ENCODE results near the gene TCAF1.

Gene TCAF1

GRCh38 chr7:143913945-143914615 lies 12.1 kb upstream of the TCAF1 start:
- Histone ChIP-seq H3K9me3 (no peaks in the 10 kb centered on the region), H3K4me1 (no peaks in the 10 kb centered on the region), H3K4me3 (no peak overlapping the region), H3K36me3 (replicated peaks) (no peaks in the 10 kb centered on the region), H3K27me3 (ENCODE audit: low read depth) (peaks cover 3% of the 10 kb centered on the region; the same call in 1 of the 2 replicates)
- no peak for DNase-seq (ENCODE audit: low spot score in 2 of 2)
- in situ Hi-C loops (cut with MboI; ENCODE audit: low sequenced_read_pairs) = no loop called here

GRCh38 chr7:143910473-143911248 lies 8.7 kb upstream of the TCAF1 start:
- Histone ChIP-seq H3K36me3 (replicated peaks) (no peaks in the 10 kb centered on the region), H3K9me3 (no peaks in the 10 kb centered on the region), H3K4me3 (no peak overlapping the region), H3K4me1 (no peaks in the 10 kb centered on the region), H3K27me3 (ENCODE audit: low read depth) (peaks cover 3% of the 10 kb centered on the region; the same call in 1 of the 2 replicates)
- DNase-seq (ENCODE audit: low spot score in 2 of 2) = no peak
- in situ Hi-C loops (cut with MboI; ENCODE audit: low sequenced_read_pairs) = no loop called here

DNA sequence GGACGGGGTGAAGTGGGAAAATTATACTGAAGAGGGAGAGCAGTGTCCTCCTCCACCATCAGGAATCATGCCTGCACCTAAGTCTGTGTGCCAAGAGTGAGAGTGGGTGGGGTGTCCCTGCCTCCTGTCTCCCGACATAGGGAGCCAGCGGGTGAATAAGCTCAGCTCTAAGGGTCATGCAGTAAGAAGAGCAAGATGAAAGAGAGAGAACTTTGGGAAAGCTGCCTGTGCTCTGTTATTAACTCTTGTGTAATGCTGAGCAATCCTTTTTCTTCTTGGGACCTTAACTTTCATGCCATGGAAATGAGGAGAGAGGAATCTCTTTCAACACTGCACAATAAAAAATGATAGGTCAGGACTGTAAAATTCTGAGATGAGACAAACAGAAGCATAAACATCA lies 7.9 kb upstream of the TCAF1 start:
- in situ Hi-C loops (cut with MboI; ENCODE audit: low sequenced_read_pairs) = no loop called here
- no peak for DNase-seq (ENCODE audit: low spot score in 2 of 2)
- no peaks in the 10 kb centered on the region for H3K9me3 ChIP-seq
- no peaks in the 10 kb centered on the region for H3K4me1 ChIP-seq
- peaks cover 3% of the 10 kb centered on the region; the same call in 1 of the 2 replicates for H3K27me3 ChIP-seq (ENCODE audit: low read depth)
- no peak overlapping the region for H3K4me3 ChIP-seq
- no peaks in the 10 kb centered on the region for H3K36me3 ChIP-seq (replicated peaks)

DNA sequence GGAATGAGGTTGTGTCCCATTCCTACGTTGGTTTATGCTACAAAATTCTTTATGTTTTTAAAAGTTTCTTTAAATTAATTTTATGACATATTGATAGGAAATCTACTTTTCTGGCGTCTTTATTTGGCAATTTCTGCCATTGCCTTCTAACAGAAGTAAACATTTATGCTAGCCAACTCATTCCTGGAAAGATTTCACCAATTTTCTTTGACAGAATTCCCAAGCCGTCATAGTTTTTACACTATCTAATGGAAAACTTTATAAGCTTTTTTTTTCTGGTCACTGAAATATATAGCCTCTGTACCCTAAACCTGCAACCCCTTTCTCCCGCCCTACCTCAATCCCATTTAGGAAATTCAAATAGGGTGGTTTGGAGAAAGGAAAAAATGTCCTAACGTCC lies 6.1 kb upstream of the TCAF1 start:
- Histone ChIP-seq H3K4me3 (no peak overlapping the region), H3K9me3 (no peaks in the 10 kb centered on the region), H3K4me1 (no peaks in the 10 kb centered on the region), H3K36me3 (replicated peaks) (no peaks in the 10 kb centered on the region), H3K27me3 (ENCODE audit: low read depth) (peaks cover 3% of the 10 kb centered on the region; the same call in 1 of the 2 replicates)
- in situ Hi-C loops (cut with MboI; ENCODE audit: low sequenced_read_pairs) = no loop called here
- DNase-seq (ENCODE audit: low spot score in 2 of 2) = no peak

- DNase-seq (ENCODE audit: low spot score in 2 of 2) = no peak
- H3K9me3 ChIP-seq = no peaks in the 10 kb centered on the region
- in situ Hi-C loops (cut with MboI; ENCODE audit: low sequenced_read_pairs) = no loop called here
- H3K27me3 ChIP-seq (ENCODE audit: low read depth) = 0 out of 2 replicates have a peak, but pooled peaks cover 3% of the 10 kb centered on the region
- peaks cover 3% of the 10 kb centered on the region; the same call in 1 of the 2 replicates for H3K4me1 ChIP-seq
- H3K36me3 ChIP-seq (replicated peaks) = no peaks in the 10 kb centered on the region
- no peak overlapping the region for H3K4me3 ChIP-seq
Measured at GRCh38 chr7:143906895-143907294, 4.9 kb upstream of the TCAF1 start.

DNA sequence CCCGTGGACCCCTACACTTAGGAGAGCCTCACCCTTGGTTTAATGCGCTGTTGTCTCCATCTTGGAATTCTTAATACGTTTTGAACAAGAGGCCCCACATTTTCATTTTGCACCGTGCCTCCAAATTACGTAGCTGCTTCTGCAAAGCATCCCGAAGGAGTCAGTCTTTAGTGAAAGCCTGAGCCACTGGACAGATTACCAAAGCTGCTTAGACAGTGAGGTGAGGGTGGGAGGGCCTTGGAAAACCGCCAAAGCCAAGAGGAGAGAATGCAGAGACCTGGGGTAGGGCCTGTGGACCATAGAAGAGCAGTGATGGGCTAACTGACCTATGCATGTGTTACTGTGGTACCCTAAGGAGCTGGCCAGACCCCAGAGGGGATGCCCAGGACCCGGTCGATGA lies 4.2 kb upstream of the TCAF1 start:
- no peak overlapping the region for H3K4me3 ChIP-seq

GRCh38 chr7:143905509-143905908 lies 3.5 kb upstream of the TCAF1 start:
- peaks cover 7% of the 10 kb centered on the region; the same call in 1 of the 2 replicates for H3K4me1 ChIP-seq
- in situ Hi-C loops (cut with MboI; ENCODE audit: low sequenced_read_pairs) = no loop called here
- no peaks in the 10 kb centered on the region for H3K9me3 ChIP-seq
- 0 out of 2 replicates have a peak, but pooled peaks cover 3% of the 10 kb centered on the region for H3K27me3 ChIP-seq (ENCODE audit: low read depth)
- no peak overlapping the region for H3K4me3 ChIP-seq
- H3K36me3 ChIP-seq (replicated peaks) = no peaks in the 10 kb centered on the region
- DNase-seq (ENCODE audit: low spot score in 2 of 2) = no peak

More for the DNA sequence above, 4.2 kb upstream of the TCAF1 start:
- in situ Hi-C loops (cut with MboI; ENCODE audit: low sequenced_read_pairs) = no loop called here
- Histone ChIP-seq H3K36me3 (replicated peaks) (no peaks in the 10 kb centered on the region), H3K27me3 (ENCODE audit: low read depth) (0 out of 2 replicates have a peak, but pooled peaks cover 3% of the 10 kb centered on the region), H3K9me3 (no peaks in the 10 kb centered on the region), H3K4me1 (peaks cover 3% of the 10 kb centered on the region; the same call in 1 of the 2 replicates)
- DNase-seq (ENCODE audit: low spot score in 2 of 2) = peak in 1 of 2 experiments; percentile 25

DNA sequence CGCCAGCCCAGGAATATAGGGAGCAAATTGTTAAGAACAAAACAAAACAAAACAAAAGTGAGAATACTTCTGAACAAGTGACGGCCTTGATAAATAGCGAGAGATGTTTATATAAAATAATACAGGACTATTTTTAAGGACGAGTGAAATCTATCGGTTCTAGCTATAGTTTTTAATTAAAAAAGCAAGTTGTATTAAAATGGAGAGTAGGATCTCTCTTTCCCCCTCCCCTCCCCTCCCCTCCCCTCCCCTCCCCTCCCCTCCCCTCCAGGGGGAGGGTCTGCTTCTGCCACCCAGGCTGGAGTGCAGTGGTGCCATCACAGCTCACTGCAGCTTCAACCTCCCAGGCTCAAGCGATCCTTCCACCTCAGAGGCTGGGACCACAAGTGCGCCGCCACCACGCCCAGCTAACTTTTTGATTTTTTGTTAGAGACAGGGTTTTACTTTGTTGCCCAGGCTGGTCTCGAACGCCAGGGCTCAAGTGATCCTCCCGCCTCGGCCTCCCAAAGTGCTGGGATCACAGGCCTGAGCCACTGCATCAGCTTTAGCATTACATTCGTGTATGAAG lies 440 bp upstream of the TCAF1 start:
- Histone ChIP-seq H3K36me3 (replicated peaks) (no peaks in the 10 kb centered on the region), H3K4me1 (peaks cover 20% of the 10 kb centered on the region), H3K27me3 (ENCODE audit: low read depth) (no peaks in the 10 kb centered on the region), H3K4me3 (peak overlapping the region; percentile 85), H3K9me3 (no peaks in the 10 kb centered on the region)
- in situ Hi-C loops (cut with MboI; ENCODE audit: low sequenced_read_pairs) = no loop called here
- peak in 1 of 2 experiments; percentile 28 for DNase-seq (ENCODE audit: low spot score in 2 of 2)

DNA sequence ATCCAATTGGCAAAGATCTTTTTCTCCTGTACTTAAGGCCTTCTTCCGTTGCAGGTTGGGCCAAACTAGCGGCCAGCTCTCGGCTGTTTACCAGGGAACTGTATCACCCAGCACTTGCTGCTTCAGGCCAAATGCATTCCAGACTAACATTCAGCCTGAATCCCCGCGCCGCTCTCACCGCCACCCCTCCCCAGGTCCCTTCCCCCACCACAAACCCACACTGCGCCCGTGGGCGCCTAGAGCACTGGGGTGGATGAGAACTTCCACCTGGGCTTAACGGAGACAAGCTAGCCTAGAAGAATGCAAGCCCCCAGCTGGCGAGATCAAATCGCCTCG lies 676 bp downstream of the TCAF1 start:
- peak overlapping the region; percentile 85 for H3K4me3 ChIP-seq
- H3K9me3 ChIP-seq = no peaks in the 10 kb centered on the region
- DNase-seq (ENCODE audit: low spot score in 2 of 2) = peak in 1 of 2 experiments; percentile 64
- no peaks in the 10 kb centered on the region for H3K36me3 ChIP-seq (replicated peaks)
- in situ Hi-C loops (cut with MboI; ENCODE audit: low sequenced_read_pairs) = no loop called here
- H3K4me1 ChIP-seq = peaks cover 20% of the 10 kb centered on the region
- no peaks in the 10 kb centered on the region for H3K27me3 ChIP-seq (ENCODE audit: low read depth)

DNA sequence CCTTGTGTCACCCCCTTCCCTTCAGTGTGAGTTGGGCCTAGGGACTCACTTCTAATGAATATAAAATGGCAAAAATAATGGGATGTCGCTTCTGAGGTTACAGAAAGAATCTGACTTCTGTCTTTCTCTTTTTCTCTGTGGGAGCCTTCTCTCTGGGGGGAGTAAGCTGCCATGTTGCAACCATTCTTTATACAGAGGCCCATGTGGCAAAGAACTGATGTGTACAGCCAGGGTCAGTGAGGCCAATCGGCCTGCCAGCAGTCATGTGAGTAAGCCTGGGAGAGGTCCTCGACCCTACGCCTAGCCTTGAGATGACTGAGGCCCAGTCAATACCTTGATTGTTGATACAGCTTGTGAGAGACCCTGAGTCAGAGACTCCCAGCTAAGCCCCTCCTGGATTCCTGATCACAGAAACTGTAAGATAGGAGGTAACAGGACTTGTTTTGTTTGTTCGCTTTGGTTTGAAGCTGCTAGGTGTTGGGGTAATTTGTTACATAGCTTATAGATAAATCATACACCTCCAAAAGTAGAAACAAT lies 1.7 kb downstream of the TCAF1 start:
- DNase-seq (ENCODE audit: low spot score in 2 of 2) = peak in 1 of 2 experiments; percentile 26
- in situ Hi-C loops (cut with MboI; ENCODE audit: low sequenced_read_pairs) = no loop called here
- Histone ChIP-seq H3K27me3 (ENCODE audit: low read depth) (no peaks in the 10 kb centered on the region), H3K9me3 (no peaks in the 10 kb centered on the region), H3K4me3 (peak overlapping the region; percentile 85), H3K4me1 (peaks cover 20% of the 10 kb centered on the region), H3K36me3 (replicated peaks) (no peaks in the 10 kb centered on the region)

GRCh38 chr7:143898810-143899209 lies 3.2 kb downstream of the TCAF1 start:
- in situ Hi-C loops (cut with MboI; ENCODE audit: low sequenced_read_pairs) = no loop called here
- Histone ChIP-seq H3K27me3 (ENCODE audit: low read depth) (no peaks in the 10 kb centered on the region), H3K4me1 (peaks cover 20% of the 10 kb centered on the region), H3K4me3 (no peak overlapping the region), H3K9me3 (no peaks in the 10 kb centered on the region), H3K36me3 (replicated peaks) (no peaks in the 10 kb centered on the region)
- DNase-seq (ENCODE audit: low spot score in 2 of 2) = no peak

GRCh38 chr7:143896667-143897066 lies 5.3 kb downstream of the TCAF1 start:
- no peaks in the 10 kb centered on the region for H3K27me3 ChIP-seq (ENCODE audit: low read depth)
- in situ Hi-C loops (cut with MboI; ENCODE audit: low sequenced_read_pairs) = no loop called here
- no peak for DNase-seq (ENCODE audit: low spot score in 2 of 2)
- no peaks in the 10 kb centered on the region for H3K9me3 ChIP-seq
- H3K4me3 ChIP-seq = no peak overlapping the region
- H3K36me3 ChIP-seq (replicated peaks) = no peaks in the 10 kb centered on the region
- H3K4me1 ChIP-seq = peaks cover 17% of the 10 kb centered on the region

DNA sequence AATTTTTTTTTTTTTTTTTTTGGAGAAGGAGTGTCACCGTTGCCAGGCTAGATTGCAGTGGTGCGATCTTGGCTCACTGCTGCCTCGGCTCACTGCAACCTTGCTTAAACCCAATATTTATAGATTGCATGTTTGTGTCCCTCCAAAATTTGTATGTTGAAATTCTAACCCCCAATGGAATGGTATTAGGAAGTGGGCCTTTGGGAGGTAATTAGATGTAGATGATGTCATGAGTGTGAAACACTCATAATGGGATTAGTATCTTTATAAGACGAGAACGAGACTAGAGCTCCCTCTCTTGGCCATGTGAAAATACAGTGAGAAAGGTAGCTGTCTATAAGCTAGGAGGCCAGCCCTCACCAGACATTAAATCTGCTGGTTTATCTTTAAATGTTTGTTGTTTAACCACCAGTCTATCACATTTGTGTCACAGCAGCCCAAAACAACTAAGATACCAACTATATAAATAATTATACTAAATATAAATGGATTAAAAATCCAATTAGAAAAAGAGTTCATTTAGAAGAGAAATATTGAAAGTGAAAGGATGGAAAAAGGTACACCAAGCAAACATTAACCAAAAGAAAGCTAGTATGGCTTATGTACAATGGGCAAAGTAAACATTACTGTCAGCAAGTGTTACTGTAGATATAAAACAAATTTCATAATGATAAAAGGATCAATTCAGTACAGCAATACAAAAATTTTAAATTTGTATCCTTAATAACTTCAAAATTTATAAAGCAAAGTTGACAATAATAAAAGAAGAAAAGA lies 9.3 kb downstream of the TCAF1 start:
- H3K4me3 ChIP-seq = no peak overlapping the region
- peak; percentile 26 to 42 for DNase-seq (ENCODE audit: low spot score in 2 of 2)

More for the DNA sequence above, 9.3 kb downstream of the TCAF1 start:
- H3K4me1 ChIP-seq = no peaks in the 10 kb centered on the region
- no peaks in the 10 kb centered on the region for H3K9me3 ChIP-seq
- H3K36me3 ChIP-seq (replicated peaks) = no peaks in the 10 kb centered on the region
- in situ Hi-C loops (cut with MboI; ENCODE audit: low sequenced_read_pairs) = no loop called here
- H3K27me3 ChIP-seq (ENCODE audit: low read depth) = no peaks in the 10 kb centered on the region
